GM19438 (cell line): ENCODE data around the gene ABLIM2.
"Not testable (repeated sequence)": the region's sequence is repeated elsewhere in the genome, so short reads cannot be mapped to it uniquely, and the experiment has no call there.

Source experiments
- ATAC-seq: cut with Tn5 transposase; IDR thresholded peaks from one replicate; pipeline ENCODE4 v1.9.1; 2021; ENCODE audit warnings: low read depth; ENCODE audit not compliant: unreplicated experiment

ABLIM2 gene

DNA sequence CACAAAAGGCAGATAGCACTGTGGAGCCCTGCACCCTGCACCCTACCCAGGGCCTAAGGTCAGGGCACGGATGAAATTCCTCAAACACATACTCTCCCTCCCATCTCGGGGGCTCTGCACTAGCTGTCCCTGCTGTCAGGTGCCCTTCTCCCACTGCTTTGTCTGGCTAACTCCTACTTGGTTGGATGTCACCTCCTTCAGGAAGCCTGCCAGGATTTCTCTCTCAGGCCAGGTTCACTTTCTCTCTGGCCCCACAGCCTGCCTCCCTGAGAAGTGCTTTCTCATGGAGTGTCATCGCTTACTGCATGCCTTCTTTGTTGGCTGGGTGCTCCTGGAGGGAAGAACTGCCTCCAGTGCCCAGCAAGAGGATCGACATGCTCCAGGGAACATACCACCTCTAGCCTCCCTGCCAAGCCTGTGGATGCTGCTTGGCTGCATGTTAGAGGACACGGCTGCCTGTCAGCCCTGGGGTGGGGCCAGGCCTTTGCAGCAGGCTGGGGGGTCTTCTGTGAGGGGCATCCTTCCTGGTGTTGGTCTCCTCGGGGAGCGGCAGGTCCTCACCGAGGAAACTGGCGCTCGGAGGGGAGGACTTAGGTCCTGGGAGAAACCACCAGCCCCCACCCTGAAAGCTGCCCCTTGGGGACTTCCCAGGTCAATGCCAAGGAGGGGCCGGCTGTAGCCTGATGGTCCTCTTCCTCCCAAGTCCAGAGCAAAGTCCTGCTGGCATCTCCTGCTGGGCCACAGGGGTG, 15.0 kb downstream of the ABLIM2 start:
- ATAC-seq, result no peak

GRCh38 chr4:8142556-8142955, 16.1 kb downstream of the ABLIM2 start:
- ATAC-seq, result no peak

GRCh38 chr4:8141935-8142334, 16.7 kb downstream of the ABLIM2 start:
- no peak for ATAC-seq

DNA sequence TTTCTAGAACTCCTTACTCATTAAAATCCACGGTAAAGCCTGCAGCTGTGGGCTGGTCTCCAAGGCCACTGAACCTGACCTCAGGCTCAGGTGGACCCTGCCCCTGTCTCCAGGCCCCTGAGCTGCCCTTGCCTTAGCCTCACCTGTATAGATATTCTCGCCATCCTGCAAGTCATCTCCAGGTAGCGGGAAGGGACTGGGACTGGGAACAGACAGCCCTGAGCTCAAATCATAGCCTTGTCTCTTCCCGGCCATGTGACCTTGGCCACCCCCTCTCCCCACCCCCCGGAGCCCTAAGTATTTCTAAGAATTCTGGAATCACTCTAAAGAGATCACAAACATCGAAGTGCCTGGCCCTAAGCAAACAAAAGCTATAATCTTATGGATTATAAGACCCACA, 17.7 kb downstream of the ABLIM2 start:
- no peak for ATAC-seq

GRCh38 chr4:8139726-8140125, 18.9 kb downstream of the ABLIM2 start:
- ATAC-seq, result not testable (repeated sequence)

GRCh38 chr4:8136972-8137710, 21.5 kb downstream of the ABLIM2 start:
- ATAC-seq, result no peak

DNA sequence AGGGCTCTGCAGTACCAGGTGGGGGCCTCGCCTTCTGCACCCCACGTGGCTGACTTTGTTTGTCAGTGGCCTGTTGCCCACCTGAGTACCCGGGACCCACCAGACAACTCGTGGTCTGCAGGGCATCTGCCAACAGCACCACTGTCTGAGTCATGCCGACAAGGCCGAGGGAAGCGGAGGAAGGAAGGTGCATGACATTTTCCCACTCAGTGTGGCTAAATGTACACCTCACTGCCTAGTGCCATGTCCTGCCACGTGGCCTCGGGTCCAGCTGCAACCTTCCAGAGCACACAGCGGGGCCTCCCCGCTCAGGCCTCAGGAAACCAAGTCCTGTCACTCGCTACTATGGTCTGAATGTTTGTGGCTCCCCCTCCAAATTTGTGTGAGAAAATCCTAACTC, 22.1 kb downstream of the ABLIM2 start:
- no peak for ATAC-seq

DNA sequence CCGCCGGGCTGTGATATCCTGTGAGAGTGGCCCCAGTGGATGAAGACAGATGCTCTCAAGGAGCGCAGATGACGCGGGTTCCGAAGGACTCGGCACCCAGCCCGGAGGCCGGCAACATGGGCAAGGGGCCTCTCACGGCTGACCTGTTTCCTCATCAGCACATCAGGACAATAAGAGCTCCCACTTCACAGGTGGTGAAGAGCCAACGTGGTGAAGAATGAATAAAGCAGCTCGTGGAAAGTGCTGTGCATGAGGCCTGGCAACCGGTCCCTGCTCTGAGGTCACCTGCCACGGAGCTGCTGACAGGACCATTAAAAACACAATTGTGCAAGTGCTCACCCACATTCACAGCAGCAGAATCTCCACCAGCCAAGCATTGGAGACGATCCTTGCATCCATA, 22.9 kb downstream of the ABLIM2 start:
- no peak for ATAC-seq

DNA sequence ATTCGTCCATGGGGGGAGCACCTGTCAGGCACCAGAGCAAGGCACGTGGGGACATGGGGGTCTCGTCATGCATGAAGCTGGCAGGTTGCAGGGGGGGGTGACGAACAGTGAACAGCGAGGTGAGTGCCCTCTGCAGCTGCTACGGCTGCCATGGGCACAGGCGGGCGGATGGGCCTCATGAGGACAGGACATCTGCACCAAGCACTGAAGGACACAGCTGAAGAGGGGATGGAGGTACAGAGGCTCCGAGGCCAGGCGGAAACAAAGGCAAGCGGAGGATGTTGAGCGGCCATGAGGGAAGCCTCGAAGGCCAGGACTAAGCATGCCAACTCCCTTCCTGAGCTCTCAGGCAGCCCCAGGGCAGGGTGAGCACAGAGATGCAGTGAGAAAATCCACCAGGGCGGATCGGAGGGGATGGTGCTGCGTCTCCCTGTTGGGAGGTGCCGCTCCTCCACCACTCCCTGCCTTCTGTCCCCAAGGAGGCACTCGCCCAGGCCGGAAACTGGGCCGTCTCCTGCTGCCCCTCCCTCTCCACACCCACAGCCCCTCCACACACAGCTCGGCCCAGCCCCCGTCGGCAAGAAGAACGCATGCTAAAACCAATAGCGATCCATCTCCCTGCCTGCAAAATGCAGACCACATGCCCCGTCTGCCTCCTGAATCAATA, 24.6 kb downstream of the ABLIM2 start:
- ATAC-seq, result no peak

DNA sequence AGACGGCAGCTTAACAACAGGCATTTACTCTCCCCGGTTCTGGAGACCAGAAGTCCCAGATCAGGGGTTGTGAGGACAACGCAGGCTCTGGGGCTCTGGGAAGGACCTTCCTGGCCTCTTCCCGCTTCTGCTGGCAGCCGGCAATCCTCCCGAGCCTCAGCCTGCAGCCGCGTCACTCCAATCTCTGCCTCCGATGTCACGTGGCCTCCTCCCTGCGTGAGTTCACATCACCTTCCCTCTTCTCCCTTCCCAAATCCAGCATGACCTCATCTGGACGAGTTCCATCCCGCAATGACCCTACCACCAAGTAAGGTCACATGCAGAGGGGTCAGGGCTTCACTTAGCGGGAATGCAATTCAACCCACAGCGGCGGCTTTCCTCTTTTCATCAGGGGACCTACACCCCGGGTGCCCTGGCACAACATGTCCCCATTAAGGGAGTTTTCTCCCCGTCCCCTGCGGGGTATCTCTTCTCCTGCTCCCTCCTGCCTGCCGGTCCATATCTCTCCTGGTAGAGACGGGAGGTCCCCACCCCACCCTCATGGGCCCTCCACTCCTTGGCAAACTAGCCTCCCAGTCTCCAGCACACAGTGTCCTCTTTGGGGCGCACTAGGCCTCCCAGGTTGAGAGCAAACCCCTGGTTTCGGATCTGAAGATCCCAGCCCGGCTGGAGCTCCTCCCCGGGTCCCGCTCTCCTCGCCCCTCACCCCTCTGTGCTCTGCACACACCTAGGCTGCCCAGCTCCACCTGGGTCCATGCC, 25.5 kb downstream of the ABLIM2 start:
- ATAC-seq, result no peak

DNA sequence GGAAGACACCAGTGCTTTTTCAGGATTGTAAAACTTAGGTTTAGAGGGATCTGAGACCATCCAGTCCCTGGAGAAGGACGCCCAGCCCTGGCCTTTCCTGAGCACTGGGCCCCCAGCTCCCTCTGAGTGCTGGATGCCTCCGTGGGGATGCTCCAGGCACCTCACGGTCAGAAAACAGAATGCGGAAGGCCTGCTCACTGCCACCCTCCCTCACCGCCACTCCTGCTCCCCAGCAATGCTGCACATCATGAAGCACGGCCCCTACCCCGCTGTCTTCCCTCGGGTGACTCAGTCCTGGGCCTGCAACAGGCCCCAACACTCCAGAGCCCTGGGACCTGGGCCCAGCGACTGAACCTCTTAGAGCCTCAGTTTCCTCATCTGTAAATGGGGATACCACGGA, 26.2 kb downstream of the ABLIM2 start:
- no peak for ATAC-seq

- ATAC-seq, result no peak
Observed at GRCh38 chr4:8131826-8132225, 26.8 kb downstream of the ABLIM2 start.

DNA sequence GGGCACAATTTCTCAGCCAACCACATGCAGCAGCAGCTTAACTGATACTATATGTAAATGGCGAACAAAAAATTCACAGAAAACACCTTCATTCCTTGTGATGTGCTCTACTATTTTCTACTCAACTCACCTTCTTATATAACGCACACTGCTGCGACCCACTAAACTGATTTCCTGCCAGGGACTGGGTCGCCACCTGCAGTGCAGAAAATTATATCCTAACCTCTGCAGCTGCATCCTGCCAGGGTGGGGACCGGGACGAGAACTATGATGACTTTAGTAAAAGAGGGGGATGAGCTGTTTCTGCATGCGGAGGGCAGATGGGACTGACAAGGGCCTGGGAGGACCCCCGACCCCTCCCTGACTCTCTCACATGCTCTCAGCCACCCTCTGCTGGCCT, 27.4 kb downstream of the ABLIM2 start:
- no peak for ATAC-seq

GRCh38 chr4:8130346-8131066, 28.1 kb downstream of the ABLIM2 start:
- ATAC-seq, result no peak

GRCh38 chr4:8129785-8130184, 28.8 kb downstream of the ABLIM2 start:
- ATAC-seq, result no peak

DNA sequence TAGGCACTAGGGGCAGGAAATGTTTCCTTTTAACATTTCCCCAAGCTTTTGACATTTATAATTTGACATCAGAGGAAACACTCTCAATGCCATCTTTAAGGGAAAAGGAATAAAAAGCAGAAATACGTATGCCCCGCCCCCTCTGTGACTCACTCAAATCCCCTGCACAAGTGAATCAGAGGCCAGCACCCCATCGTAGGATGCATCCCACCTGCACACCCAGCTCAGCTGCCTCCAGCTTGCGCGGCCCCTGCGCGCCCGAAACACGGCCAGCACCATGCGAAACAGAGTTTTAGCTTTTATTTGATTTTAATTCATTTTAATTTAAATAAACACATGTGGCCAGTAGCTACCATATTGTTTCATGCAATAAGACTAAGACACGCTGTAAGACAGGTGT, 29.5 kb downstream of the ABLIM2 start:
- no peak for ATAC-seq

DNA sequence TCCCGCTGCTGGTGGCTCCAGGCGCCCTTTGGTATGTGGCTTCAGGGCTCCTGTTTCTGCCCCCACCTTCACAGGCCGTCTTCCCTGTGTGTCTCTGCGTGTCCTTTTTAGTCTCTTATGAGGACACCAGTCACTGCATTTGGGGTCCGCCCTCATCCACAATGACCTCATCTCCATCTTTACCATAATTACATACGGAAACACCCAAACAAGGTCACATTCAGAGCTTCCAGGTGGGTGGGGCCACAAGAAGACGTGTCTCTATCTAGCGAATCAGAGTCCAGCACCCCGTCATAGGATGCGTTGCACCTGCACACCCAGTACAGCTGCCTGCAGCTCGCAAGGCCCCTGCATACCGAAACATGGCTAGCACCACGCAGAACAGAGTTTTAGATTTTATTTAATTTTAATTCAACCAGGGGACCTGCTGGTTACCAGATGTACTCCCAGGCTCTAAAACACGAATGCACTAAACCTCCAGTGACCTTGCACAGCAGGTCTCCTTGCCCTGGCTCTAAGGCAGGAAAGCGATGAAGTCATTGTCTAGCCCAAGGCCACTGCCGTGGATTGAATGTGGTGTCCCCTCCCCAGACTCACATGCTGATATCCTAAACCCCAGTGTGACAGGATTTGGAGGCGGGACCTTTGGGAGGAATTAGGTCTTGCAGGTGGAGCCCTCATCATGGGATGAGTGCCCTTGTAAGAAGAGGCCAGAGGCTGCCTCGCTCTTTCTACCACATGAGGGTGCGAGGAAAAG, 30.3 kb downstream of the ABLIM2 start:
- no peak for ATAC-seq

DNA sequence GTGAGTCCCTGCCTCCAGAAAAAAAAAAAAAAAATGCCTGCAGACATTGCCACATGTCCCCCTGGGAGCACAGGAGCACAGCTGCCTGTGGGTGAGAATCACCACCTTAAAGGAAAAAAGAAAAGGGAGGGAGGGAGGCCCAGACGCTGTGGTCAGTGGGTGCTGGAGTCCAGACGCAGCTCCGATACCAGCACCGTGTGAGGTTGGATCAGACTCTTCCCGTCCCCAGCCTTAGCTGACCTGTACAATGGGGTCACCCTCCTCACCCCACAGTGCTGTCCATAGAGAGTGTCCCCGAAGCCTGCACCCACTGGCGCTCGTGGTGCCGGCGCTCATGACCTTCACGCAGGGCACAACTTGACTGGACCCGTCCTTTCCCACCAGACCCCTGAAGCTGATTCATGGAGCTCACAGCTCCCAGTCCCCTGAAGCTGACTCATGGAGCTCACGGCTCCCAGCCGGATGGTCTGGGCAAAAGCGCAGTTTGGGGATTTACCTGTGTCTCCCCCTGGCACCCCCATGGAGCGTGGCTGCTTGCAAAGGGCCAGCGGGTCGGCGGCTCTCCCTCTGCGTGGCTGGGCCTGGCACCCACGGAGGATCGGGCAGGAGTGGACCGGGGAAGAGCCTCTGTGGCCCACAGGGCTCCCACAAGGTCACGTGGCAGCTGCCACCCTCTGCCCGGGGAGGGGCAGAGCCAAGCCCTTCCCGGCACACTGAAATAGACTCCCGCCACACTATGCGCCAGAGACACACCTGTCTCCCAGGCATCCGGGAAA, 31.4 kb downstream of the ABLIM2 start:
- no peak for ATAC-seq

DNA sequence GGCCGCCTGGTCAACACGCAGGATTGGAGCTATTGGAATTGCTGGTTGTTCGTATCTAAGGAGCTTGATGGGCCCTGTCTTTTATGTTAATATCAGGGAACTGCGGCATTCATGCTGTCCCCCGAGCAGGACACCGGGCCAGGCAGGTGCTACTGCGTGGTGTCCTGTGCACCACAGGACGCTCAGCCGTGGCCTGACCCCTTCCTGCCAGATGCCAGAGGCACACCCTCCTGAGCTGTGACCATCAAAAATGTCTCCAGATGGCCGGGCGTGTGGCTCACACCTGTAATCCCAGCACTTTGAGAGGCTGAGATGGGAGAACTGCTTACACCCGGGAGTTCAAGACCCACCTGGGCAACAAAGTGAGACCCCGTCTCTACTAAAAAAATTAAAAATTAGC, 32.1 kb downstream of the ABLIM2 start:
- no peak for ATAC-seq
